Measurements from ENCODE around the gene PFDN1.

- TF ChIP-seq RAD21 (IDR thresholded peaks at IDR 0.05; ENCODE audit: low read depth) (no peak), CTCF (IDR thresholded peaks at IDR 0.05 in 2 of 3, conservative IDR thresholded peaks at IDR 0.05 in 1 of 3; ENCODE audit: borderline replicate concordance in 1 of 3, insufficient read depth in 1 of 3, low read depth in 2 of 3, low read length in 2 of 3) (no peak), POLR2A (IDR thresholded peaks at IDR 0.05; ENCODE audit: borderline replicate concordance, extremely low read depth, insufficient read depth, insufficient read length) (no peak), SP1 (IDR thresholded peaks at IDR 0.05; ENCODE audit: low read depth) (no peak), POLR2AphosphoS5 (IDR thresholded peaks at IDR 0.05; ENCODE audit: low read depth, low read length) (no peak), ELF1 (IDR thresholded peaks at IDR 0.05; ENCODE audit: borderline replicate concordance, low read depth) (no peak), ZNF274 (IDR thresholded peaks at IDR 0.05; ENCODE audit: low read depth, low read length) (no peak), ATF3 (IDR thresholded peaks at IDR 0.05) (no peak), TCF7L2 (IDR thresholded peaks at IDR 0.05; ENCODE audit: borderline replicate concordance, extremely low read depth, insufficient read depth, insufficient read length) (no peak), ZBTB33 (IDR thresholded peaks at IDR 0.05; ENCODE audit: extremely low read depth, insufficient replicate concordance, low read length) (no peak), JUND (IDR thresholded peaks at IDR 0.05) (no peak), EZH2 (IDR thresholded peaks at IDR 0.05) (no peak), REST (IDR thresholded peaks at IDR 0.05; ENCODE audit: low read depth) (no peak), EZH2phosphoT487 (IDR thresholded peaks at IDR 0.05; ENCODE audit: borderline replicate concordance) (no peak)
Observed at GRCh38 chr5:140293091-140293848, 9.6 kb downstream of the PFDN1 start.
